GM12891 (cell line): ENCODE data around the gene ZNF641.

Source experiments
- POLR2A ChIP-seq: IDR thresholded peaks from 2 replicates; pipeline ENCODE4 v1.6.1; 2011; ENCODE audit warnings: low read depth, low read length, control low read depth
- POLR2AphosphoS5 ChIP-seq: IDR thresholded peaks from 2 replicates; pipeline ENCODE4 v1.6.1; 2011; ENCODE audit warnings: low read depth, low read length, control low read depth

GRCh38 chr12:48379794-48380193 is 29.1 kb upstream of the ZNF641 start:
- TF ChIP-seq POLR2A (no peak), POLR2AphosphoS5 (no peak)
